ENCODE measurements around the gene GOLGA3.

DNA sequence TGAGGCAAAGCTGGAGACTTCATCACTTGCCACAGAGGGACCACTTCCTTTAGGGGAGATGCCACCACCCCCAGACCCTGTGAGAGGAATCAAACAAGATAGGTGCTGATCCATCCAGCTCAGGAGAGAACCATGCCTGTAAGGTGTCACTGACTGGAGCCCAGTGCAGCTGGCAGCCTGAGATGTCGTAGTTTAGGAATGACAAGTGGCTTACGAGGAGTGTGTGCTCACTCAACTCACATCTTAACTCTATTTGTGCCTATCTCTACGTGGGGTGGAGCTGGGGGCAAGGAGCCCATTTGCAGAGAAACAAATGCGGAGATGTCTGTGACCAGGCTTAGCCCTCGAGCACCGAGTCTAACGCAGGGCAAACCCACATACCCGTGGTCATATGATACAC lies 32.9 kb upstream of the GOLGA3 start:
- TF ChIP-seq, protein P1, sequence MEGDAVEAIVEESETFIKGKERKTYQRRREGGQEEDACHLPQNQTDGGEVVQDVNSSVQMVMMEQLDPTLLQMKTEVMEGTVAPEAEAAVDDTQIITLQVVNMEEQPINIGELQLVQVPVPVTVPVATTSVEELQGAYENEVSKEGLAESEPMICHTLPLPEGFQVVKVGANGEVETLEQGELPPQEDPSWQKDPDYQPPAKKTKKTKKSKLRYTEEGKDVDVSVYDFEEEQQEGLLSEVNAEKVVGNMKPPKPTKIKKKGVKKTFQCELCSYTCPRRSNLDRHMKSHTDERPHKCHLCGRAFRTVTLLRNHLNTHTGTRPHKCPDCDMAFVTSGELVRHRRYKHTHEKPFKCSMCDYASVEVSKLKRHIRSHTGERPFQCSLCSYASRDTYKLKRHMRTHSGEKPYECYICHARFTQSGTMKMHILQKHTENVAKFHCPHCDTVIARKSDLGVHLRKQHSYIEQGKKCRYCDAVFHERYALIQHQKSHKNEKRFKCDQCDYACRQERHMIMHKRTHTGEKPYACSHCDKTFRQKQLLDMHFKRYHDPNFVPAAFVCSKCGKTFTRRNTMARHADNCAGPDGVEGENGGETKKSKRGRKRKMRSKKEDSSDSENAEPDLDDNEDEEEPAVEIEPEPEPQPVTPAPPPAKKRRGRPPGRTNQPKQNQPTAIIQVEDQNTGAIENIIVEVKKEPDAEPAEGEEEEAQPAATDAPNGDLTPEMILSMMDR (conservative IDR thresholded peaks at IDR 0.05; ENCODE audit: low read depth, low read length) = no peak
- TF ChIP-seq EZH2phosphoT487 (IDR thresholded peaks at IDR 0.05; ENCODE audit: borderline replicate concordance, low read length) (no peak), EZH2 (IDR thresholded peaks at IDR 0.05; ENCODE audit: low read length, unreplicated experiment) (no peak)
